DMS53 (cell line): ENCODE data around the gene ZBTB17.
A peak's percentile ranks its signal among the peaks of the same experiment; 100 is the strongest.

Experiments used
- DNase-seq: peaks from one replicate; lab custom pipeline; 2025; lab: John Stamatoyannopoulos, UW

The ZBTB17 gene

DNA sequence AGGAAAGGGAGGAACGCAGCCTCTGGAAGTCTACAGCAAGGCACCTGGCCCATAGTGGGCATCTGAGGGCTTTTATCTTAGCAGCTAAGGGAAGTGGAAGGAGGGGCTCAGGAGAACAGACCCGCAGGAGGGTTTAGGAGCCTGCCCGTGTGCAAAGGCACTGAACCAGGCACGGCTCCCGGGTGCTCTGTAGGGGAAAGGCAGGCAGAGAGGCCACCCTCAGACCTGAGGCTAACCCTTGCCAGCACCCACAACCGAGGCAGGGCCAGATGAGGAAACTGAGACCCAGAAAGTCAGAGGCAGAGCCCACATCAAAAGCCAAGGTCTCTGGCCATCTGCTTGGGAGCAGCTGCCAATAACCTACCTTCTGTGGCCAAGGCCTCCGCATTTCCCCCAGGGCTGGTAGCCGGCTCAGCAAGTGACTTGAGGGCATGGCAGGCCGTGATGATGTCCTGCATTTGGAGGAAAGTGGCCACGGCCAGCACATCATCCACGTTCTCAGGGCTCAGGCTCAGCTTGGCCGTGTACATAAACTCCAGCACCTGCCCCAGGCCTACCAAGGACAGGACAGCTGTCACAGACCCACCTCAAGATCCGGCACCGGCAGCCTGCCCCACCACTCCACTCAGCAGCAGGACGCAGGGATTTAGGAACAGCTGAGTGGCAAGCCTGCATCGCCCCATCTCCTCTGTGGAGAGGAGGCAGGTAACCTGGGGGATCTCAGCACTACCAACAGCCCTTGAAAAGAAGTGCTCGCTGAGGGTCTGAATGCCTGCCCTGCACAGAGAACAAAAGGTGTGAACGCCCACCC, 29.1 kb downstream of the ZBTB17 start:
- no peak for DNase-seq

DNA sequence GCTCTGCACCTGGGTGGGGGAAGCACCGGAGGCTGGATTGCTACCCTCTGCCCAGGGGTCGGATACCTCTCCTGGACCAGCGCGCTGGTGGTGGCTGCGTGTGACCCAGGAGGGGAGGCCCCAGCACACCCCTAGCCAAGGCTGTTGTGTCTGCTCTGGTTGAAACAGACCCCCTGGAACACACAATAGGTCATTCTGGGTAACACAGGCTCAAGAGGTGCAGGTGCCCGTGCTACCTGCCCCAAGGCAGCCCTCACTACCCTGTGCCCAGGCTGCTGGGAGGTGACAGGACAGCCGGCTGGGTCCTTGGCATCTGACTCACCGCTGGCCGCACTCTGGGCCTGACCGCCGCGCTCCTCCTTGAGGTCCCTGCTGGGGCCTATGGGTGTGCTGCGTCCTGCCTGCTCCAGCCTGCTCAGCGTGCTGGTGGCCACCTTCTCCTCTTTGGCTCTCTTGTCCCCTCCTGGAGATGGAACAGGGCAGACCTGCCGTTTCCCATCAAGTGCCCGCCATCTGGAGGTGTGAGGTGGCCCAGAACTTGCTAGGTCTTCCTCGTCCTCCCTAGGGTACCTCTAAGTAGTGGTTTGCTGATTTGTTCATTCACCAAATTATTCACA, 30.0 kb downstream of the ZBTB17 start:
- no peak for DNase-seq

DNA sequence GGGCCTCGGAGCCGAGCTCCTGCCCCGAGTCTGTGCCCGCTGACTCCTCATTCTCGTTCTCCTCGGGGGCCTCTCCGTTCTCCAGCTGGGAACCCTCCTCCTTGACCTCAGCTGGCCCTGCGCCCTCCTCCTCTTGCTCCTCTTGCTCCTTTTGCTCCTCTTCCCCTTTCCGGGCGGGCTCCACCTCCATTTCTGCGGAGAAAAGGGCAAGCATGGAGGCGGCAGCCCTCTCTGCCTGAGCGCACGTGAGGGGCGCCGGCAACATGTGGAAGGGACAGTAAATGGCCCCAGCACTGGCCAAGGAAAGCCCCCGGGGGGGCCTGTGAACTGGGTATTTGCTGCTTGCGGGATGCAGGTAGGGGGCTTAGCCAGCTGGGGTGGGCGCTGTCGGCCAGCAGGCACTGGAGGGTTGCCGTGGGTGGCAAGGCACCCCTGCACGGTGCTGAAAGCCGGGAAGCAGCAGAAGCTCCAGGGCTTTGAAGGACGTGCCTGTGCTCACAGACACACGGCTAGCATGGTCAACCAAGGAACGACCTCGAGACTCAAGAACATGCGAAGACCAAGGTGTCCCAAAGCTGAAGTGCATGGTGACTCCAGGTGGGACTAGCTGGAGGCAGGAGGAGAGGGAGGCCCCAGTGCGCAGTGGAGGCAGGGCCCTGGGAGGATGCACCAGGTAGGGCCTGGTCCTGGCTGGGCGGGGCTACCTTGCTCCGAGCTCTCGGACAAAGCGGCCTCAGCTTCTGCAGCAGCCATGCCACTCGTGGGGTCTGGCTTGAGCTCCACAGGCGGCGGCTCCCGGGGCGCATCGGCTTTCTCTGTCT, 30.7 kb downstream of the ZBTB17 start:
- no peak for DNase-seq

DNA sequence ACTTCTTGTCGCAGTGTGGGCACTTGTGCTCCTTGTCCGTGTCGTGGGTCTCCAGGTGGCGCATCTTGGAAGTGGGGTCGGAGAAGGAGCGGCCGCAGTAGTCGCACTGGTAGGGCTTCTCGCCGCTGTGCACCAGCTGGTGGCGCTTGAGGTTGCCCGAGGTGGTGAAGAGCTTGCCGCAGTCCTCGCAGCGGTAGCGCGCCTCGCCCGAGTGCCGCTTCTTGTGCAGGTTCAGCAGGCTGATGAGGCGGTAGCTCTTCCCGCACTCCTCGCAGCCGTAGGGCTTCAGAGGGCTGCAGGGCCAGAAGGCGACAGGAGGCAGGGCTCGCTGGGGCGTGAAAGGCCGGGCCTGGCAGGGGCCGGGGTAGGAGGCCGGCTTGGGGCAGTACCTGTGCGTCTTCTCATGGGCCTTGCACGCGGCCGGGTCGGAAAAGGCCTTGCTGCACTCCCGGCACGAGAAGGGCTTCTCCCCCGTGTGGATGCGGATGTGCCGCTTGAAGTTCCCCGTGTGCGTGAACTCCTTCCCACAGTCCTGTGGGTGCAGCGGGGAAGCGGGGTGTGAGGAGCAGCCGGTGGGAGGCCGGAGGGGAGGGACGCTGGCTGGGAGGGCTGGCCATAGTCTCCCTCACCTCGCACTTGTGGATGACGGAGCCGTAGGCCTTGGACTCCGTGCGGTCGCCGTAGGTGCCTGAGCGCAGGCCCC, 31.4 kb downstream of the ZBTB17 start:
- no peak for DNase-seq

GRCh38 chr1:15943992-15944307, 32.0 kb downstream of the ZBTB17 start:
- DNase-seq, result no peak

DNA sequence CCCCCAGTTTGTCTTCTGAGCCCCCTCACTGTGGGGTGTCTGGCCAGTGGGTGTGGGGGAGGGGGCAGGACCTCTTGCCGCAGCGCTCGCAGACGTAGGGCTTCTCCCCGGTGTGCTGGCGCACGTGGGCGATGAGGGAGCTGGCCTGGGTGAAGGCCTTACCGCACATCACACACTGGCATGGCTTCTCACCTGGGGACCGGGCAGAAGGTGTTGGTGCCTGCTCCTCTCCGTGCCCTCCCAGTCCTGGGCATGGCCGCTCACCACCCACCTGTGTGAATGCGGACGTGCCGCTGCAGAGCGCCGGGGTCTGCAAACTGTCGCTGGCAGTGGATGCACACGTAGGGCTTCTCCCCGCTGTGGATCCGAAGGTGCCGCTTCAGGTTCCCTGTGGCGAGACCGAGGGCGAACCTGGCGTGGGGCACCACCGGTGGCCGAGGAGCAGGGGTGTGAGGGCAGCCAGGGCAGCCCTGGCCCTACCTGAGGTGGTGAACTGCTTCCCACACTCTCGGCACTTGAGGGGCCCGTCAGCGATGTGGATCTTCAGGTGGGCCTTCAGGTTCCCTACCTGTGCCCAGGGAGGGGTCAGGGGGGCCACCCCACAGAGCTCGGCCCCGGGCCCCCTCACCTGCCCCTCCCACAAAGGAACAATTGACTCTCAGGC, 32.4 kb downstream of the ZBTB17 start:
- DNase-seq, result no peak

- DNase-seq, result no peak
These were observed 33.1 kb downstream of the ZBTB17 start for GRCh38 chr1:15942661-15943327.

- no peak for DNase-seq
These were observed 33.8 kb downstream of the ZBTB17 start for GRCh38 chr1:15941899-15942660.

DNA sequence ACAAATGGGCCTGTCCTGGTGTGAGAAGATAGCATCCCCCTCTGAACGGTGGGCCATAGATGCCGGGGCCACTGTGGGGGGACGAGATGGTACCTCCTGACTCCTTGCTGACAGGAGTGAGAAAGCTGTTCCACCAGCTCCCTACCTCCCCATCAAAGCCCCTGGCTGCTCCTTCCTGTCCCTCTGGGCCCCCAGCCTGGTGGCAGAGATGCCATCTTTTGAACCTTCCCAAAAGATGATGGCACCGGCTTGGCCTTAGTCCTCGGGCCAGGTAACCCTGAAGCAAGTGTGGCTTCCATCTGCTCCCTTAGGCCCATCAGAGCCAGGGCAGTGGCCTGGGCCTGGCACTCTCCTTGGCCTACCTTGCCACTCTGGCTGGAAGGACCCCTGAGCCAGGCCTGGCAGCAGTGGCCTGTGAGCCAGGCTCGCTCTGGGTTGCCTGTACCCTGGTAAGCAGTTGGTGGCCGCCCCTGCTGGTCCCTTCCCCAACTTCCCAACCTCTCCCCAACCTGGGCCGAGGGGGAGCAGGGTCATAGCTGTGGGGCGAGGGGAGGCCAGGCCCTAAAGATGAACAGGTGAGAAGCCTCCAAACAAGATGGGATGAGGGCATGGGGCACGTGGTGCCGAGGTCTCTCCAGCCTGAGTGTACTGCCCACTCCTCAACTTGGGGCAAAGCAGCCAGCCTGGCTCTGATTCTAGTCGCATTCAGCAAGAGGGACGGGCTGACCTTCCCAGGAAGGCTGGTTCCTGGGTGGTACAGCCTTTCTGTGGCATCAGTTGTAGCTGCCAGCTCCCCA, 34.7 kb downstream of the ZBTB17 start:
- DNase-seq, result no peak

GRCh38 chr1:15940110-15941043, 35.5 kb downstream of the ZBTB17 start:
- no peak for DNase-seq

GRCh38 chr1:15939181-15940109, 36.5 kb downstream of the ZBTB17 start:
- DNase-seq, result peak; percentile 79

DNA sequence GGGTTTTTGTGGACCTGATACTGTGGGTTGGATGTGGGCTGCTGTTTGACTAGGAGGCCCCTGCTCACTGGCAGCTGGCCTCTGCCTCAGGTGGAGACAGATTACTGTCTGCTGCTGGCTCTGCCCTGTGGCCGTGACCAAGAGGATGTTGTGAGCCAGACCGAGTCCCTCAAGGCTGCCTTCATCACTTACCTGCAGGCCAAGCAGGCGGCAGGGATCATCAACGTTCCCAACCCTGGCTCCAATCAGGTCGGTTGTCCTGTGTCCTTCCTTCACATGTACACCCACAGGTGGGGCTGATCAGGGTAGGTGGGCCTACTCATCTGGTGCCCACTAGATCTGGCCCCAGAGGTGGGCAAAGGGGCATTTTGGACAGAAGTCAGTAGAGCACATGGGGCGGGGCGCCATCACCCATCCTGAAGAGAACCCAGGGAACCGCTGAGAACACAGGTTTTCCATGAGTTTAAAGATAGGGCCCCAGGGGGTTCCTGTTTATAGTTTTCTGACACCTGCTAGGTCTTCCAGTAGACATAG, 37.2 kb downstream of the ZBTB17 start:
- peak; percentile 29 for DNase-seq

GRCh38 chr1:15937706-15938168, 38.2 kb downstream of the ZBTB17 start:
- DNase-seq, result peak; percentile 66

DNA sequence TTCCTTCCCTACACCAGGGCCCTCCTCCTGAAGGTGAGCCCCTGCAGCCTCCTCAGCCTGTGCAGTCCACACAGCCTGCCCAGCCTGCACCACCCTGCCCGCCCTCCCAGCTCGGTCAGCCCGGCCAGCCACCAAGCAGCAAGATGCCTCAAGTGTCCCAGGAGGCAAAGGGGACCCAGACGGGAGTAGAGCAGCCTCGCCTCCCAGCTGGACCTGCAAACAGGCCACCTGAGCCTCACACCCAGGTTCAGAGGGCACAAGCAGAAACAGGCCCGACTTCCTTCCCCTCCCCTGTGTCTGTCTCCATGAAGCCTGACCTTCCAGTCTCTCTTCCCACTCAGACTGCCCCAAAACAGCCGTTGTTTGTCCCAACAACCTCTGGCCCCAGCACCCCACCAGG, 38.8 kb downstream of the ZBTB17 start:
- DNase-seq, result no peak

- DNase-seq, result no peak
These were observed 39.9 kb downstream of the ZBTB17 start for GRCh38 chr1:15936025-15936424.

DNA sequence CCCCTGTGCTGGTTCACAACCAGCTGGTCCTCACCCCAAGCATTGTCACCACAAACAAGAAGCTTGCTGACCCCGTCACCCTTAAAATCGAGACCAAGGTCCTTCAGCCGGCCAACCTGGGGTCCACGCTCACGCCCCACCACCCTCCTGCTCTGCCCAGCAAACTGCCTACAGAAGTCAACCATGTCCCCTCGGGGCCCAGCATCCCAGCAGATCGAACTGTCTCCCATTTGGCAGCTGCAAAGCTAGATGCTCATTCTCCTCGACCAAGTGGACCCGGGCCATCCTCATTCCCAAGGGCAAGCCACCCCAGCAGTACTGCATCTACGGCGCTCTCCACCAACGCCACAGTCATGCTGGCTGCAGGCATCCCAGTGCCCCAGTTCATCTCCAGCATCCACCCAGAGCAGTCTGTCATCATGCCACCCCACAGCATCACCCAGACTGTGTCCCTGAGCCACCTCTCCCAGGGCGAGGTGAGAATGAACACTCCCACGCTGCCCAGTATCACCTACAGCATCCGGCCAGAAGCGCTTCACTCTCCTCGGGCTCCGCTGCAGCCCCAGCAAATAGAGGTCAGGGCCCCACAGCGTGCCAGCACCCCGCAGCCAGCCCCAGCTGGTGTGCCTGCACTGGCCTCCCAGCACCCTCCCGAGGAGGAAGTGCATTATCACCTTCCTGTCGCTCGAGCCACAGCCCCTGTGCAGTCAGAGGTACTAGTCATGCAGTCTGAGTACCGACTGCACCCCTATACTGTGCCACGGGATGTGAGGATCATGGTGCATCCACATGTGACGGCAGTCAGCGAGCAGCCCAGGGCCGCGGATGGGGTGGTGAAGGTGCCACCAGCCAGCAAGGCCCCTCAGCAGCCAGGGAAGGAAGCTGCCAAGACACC, 40.6 kb downstream of the ZBTB17 start:
- no peak for DNase-seq
